Neutrophil (primary cell): ENCODE data around the gene C11orf21.

Experiments
- H3K27ac ChIP-seq: fragments of 200-600 bp; sonication (generic); 2 replicates; pipeline ENCODE4 v1.5.1; 2016; ENCODE audit warnings: mild to moderate bottlenecking, moderate library complexity
- H3K27me3 ChIP-seq: fragments of 200-600 bp; sonication (generic); 2 replicates; pipeline ENCODE4 v1.6.0; 2016; ENCODE audit warnings: mild to moderate bottlenecking
- H3K36me3 ChIP-seq: fragments of 200-600 bp; sonication (generic); 2 replicates; pipeline ENCODE4 v1.5.1; 2017
- H3K4me1 ChIP-seq, 2 experiments: fragments of 200-600 bp in 1 of 2; sonication (generic) in 1 of 2; 1 replicate in 1 of 2; 2 replicates in 1 of 2; pipeline versions ENCODE4 v1.5.1 to v1.6.1; 2013 to 2016; ENCODE audit warnings: low read depth in 1 of 2, low read length in 1 of 2, mild to moderate bottlenecking in 1 of 2, moderate library complexity in 1 of 2; ENCODE audit not compliant: control insufficient read depth in 1 of 2, insufficient read depth in 1 of 2
- H3K4me3 ChIP-seq, 2 experiments: fragments of 200-600 bp in 1 of 2; sonication (generic) in 1 of 2; 1 replicate in 1 of 2; 2 replicates in 1 of 2; pipeline ENCODE4 v1.5.1; 2013 to 2016; ENCODE audit warnings: low read depth in 1 of 2, low read length in 1 of 2, mild to moderate bottlenecking in 1 of 2, moderate library complexity in 1 of 2
- H3K9me3 ChIP-seq: fragments of 200-600 bp; sonication (generic); 2 replicates; pipeline ENCODE4 v1.5.1; 2016
- CTCF ChIP-seq: fragments of 200-600 bp; sonication (generic); IDR thresholded peaks from 2 replicates; pipeline ENCODE4 v1.5.1; 2016; ENCODE audit warnings: antibody characterized with exemption

Gene C11orf21

GRCh38 chr11:2272946-2273280 lies 28.8 kb downstream of the C11orf21 start:
- H3K36me3 ChIP-seq, result no peaks in the 10 kb centered on the region
- no peak overlapping the region for H3K27ac ChIP-seq
- peaks cover 16 to 31% of the 10 kb centered on the region in 2 experiments for H3K4me1 ChIP-seq
- no peak overlapping the region for H3K4me3 ChIP-seq
- no peaks in the 10 kb centered on the region for H3K9me3 ChIP-seq
- TF ChIP-seq CTCF, result no peak
- peaks cover 54% of the 10 kb centered on the region for H3K27me3 ChIP-seq

DNA sequence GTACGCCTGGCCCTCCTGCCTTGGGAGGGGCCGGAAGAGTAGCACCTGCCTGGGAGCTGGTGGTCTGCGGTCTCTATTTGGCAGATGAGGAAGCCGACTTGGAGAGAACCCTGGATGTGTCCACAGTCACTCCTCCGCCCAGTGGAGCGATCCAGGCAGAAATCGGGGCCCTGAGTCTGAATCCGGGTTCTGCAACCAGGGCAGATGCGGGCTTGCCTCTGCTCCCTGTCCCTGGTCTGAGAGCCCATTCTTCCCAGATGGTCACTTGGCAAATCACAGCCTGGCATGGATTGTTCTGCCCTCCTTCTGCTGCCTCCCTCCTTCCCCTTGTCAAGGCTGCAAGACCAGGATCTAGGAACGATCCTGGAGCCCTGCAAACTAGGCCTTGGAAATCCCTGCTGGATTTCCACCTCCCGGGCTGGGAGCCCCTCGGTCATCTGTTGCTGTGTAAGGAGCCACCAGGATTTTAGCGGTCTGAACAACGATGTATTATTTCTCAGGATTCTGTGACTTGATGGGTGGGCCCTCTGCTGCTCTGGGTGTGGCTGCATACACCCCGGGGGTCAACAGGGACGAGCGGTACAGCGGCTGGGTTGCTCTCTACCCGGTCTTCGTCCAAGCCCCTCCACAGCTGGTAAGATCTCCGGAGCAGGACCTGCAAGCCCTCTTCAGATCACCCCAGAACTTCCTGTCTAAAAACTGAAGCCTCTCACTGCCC lies 29.3 kb downstream of the C11orf21 start:
- TF ChIP-seq CTCF, result no peak
- H3K27ac ChIP-seq, result no peak overlapping the region

DNA sequence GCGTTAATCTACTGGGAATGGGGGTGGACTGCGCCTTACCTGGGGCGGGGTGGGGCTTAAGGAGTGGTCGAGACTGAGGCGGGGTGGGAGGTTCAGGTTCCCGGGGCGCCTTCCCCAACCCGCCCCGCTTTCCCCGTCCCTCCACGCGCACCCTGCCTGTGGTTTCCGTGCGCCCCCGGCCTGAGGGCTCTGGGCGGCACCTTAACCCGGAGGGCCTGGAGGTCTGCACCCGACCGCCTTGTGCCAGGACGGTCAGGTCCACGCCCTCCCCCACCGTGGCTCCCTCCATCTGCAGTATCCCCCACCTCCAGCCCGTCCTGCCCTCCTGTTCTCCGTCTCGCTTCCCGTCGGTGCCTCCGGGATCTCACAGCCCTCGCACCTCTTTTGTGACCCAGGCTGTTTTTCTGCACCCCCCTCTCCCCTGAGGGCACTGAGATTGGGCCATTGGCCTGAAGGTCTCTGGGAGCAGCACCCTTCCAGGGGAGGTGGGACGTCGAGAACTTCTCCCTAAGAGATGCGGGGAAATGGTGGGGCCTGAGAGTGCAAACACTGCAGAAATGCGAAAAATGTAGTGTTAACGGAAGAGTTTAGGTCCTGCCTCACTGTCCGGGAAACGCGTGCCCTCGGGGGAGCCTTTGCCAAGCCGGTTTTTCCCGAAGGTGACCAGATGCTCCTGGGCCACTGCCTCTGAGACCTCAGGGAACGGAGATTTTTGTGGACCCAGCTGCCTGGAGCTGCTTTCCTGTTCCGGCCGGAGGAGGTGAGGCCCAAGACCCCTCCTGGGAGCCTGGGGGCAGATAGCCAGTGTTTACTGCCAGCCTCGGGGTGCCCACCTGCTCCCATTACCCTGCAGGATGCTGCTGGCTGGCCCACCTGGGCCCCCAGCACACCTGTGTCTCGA lies 30.1 kb downstream of the C11orf21 start:
- Histone ChIP-seq H3K9me3 (no peaks in the 10 kb centered on the region), H3K4me3 (peak overlapping the region; percentile 75 to 80), H3K4me1 (peaks cover 16 to 31% of the 10 kb centered on the region in 2 experiments), H3K27me3 (peaks cover 50% of the 10 kb centered on the region), H3K36me3 (no peaks in the 10 kb centered on the region), H3K27ac (no peak overlapping the region)
- no peak for TF ChIP-seq CTCF

More for the DNA sequence above, 29.3 kb downstream of the C11orf21 start:
- Histone ChIP-seq H3K9me3 (no peaks in the 10 kb centered on the region), H3K4me1 (peaks cover 16 to 31% of the 10 kb centered on the region in 2 experiments), H3K36me3 (no peaks in the 10 kb centered on the region), H3K4me3 (no peak overlapping the region), H3K27me3 (peaks cover 54% of the 10 kb centered on the region)

- TF ChIP-seq CTCF, result no peak
- peaks cover 56% of the 10 kb centered on the region for H3K27me3 ChIP-seq
- H3K4me1 ChIP-seq, result peaks cover 17 to 34% of the 10 kb centered on the region in 2 experiments
- H3K4me3 ChIP-seq, result peak overlapping the region; percentile 75 to 80
- no peaks in the 10 kb centered on the region for H3K36me3 ChIP-seq
- H3K27ac ChIP-seq, result peak overlapping the region; percentile 96
- no peaks in the 10 kb centered on the region for H3K9me3 ChIP-seq
These were observed 30.7 kb downstream of the C11orf21 start for GRCh38 chr11:2271077-2271326.

DNA sequence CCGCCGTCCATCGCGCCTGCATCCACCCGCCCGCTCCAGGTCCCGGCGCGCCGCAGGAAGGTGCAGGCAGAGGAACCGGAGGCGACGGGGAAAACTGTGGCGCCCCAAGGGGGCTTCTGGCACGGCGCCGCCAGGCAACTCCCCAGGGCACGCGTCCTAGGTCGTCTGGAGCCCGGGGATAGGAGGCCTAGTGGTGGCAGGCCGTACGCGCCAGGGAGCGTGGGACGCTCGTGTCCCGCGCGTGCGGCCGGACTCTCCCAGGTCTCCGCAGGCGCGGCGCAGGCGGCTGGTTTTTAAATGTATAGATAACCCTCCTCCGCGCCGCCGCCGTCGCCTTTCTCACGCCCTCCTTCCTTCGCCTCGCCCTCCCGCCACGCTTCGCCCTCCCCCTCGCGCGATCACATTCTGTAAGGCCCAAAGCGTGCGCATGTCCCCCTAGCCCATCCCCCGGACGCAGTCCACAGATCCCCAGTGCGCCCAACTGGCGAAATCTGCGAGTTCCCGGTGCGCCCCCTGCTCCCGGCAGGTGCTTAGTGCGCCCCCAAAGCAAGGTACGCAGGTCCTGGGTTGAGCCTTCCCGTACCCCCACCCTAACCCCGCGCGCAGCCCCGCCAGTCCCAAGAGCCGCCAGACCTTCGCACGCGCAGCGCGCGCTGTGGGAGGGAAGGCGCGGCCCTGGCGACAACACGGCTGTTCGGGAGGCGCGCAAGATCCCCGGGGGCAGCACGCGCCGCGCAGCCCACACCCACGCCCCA lies 31.2 kb downstream of the C11orf21 start, which contains the start of gene ASCL2:
TSS of gene ASCL2 (minus strand) at position 267 of the 755 bp plus-strand sequence. CDS start at position 11, 256 bp downstream.
- no peak for TF ChIP-seq CTCF
- H3K9me3 ChIP-seq, result no peaks in the 10 kb centered on the region
- H3K36me3 ChIP-seq, result no peaks in the 10 kb centered on the region
- H3K4me1 ChIP-seq, result peaks cover 22 to 39% of the 10 kb centered on the region in 2 experiments
- H3K27ac ChIP-seq, result peak within 1 kb of the TSS; percentile 96
- H3K4me3 ChIP-seq, result peak within 1 kb of the TSS; percentile 75 to 80
- H3K27me3 ChIP-seq, result peaks cover 57% of the 10 kb centered on the region
